ENCODE measurements around the gene SEPTIN3.
A peak's percentile ranks its signal among the peaks of the same experiment; 100 is the strongest.
"Not testable (repeated sequence)": the region's sequence is repeated elsewhere in the genome, so short reads cannot be mapped to it uniquely, and the experiment has no call there.

The SEPTIN3 gene

DNA sequence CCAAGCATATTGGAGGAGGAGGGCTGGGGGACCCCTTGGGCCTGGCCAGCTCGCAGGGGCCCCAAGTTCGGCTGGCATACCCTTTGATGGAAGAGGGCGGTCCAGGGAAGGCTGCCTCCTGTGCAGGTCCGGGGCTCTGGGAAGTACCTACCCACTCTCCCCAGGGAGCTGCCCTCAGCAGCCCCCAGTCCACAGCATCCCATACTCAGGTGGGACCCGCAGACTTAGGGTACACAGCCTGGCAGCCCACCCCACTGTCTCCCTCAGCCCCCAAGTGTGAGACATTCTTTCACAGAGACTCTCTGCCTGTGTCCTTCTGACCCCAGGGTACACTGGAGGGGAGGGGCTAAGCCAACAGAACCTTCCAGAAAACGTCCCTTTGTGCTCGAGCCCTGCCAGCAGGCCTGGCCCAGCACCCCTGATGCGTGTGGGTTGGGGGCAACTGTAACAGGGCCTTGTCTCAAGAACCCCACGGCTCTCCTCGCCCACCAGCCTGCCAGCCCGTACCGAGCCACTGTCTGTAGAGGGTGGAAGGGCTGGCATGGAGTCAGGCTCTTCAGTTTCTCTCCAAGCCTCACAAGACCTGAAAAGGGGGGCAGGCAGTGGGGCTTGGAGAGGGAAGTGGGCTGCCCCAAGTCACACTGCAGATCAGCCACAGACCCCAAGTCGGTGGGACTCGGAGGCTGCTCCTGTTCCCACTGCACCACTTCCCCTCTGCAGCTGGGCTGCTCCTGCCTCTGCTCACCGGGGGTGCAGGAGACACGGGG lies 35.6 kb upstream of the SEPTIN3 start:
- Histone ChIP-seq H3K36me3 (replicated peaks) (peaks cover 29% of the 10 kb centered on the region), H3K9me3 (no peaks in the 10 kb centered on the region), H3K4me3 (no peak overlapping the region), H3K27me3 (ENCODE audit: low read depth) (no peaks in the 10 kb centered on the region), H3K4me1 (no peaks in the 10 kb centered on the region)
- no peak for DNase-seq (ENCODE audit: low spot score in 2 of 2)
- in situ Hi-C loops (cut with MboI; ENCODE audit: low sequenced_read_pairs), result no loop called here

DNA sequence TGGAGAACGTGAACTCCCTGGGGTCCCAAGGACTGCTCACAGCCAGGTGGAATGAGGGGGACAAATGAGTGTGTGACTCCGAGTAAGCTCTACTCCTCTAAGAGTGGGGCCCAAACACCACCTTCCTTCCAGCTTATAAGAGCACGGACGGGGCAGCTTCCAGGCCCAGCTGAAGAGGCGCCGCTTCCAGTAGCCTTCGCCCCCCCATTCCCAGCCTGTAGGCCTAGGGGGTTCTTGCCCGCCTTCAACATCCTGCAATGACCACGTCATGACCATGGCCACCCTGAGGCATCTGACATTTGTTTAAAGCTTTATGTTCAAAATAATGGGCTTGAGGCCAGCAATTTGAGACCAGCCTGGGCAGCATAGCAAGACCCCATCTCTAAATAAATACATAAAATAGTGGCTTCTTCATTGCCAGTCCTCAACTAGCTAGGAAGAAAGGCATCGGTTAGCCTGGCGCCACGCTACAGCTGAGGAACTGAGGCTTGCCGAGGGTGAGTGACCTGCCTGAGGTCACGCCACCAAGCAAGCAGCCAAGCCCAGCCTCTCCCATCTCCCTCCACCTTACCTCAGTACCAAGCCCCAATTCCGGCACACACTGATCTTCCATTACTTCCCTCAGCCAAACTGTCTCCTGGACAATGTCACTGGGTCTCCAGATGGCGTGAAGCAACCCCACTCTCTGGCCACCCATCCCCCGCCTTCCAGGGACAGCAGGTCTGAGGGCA lies 34.8 kb upstream of the SEPTIN3 start:
- H3K4me3 ChIP-seq, result no peak overlapping the region
- in situ Hi-C loops (cut with MboI; ENCODE audit: low sequenced_read_pairs), result no loop called here
- no peaks in the 10 kb centered on the region for H3K27me3 ChIP-seq (ENCODE audit: low read depth)
- no peaks in the 10 kb centered on the region for H3K9me3 ChIP-seq
- no peak for DNase-seq (ENCODE audit: low spot score in 2 of 2)
- H3K36me3 ChIP-seq (replicated peaks), result peaks cover 38% of the 10 kb centered on the region
- H3K4me1 ChIP-seq, result no peaks in the 10 kb centered on the region

- Histone ChIP-seq H3K27me3 (ENCODE audit: low read depth) (no peaks in the 10 kb centered on the region), H3K9me3 (no peaks in the 10 kb centered on the region), H3K4me1 (no peaks in the 10 kb centered on the region), H3K4me3 (no peak overlapping the region), H3K36me3 (replicated peaks) (peaks cover 40% of the 10 kb centered on the region)
- in situ Hi-C loops (cut with MboI; ENCODE audit: low sequenced_read_pairs), result no loop called here
- no peak for DNase-seq (ENCODE audit: low spot score in 2 of 2)
These were observed 34.3 kb upstream of the SEPTIN3 start for GRCh38 chr22:41935015-41935351.

DNA sequence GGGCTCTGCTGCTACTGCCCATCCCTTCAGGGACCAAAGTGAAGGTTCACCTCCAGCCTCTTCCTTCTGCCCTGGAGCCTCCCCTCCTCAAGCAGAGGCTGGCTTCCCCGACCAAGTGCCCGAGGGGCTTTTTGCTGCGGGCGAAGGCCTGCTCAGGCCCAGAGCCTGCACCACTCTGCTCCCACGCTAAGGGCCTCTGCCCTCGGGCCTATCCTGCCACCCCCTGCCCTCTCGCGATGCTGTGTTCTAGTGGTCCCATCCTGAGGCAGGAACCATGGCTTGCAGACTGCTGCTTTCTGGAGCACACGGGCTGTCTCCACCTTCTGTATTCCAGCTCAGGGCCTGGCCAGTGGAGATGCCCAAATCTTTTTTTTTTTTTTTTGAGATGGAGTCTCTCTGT lies 33.7 kb upstream of the SEPTIN3 start:
- Histone ChIP-seq H3K27me3 (ENCODE audit: low read depth) (no peaks in the 10 kb centered on the region), H3K9me3 (no peaks in the 10 kb centered on the region), H3K36me3 (replicated peaks) (peaks cover 45% of the 10 kb centered on the region), H3K4me3 (no peak overlapping the region), H3K4me1 (no peaks in the 10 kb centered on the region)
- in situ Hi-C loops (cut with MboI; ENCODE audit: low sequenced_read_pairs), result no loop called here
- DNase-seq (ENCODE audit: low spot score in 2 of 2), result no peak

- H3K4me1 ChIP-seq, result no peaks in the 10 kb centered on the region
- DNase-seq (ENCODE audit: low spot score in 2 of 2), result no peak
- no peak overlapping the region for H3K4me3 ChIP-seq
- no peaks in the 10 kb centered on the region for H3K9me3 ChIP-seq
- in situ Hi-C loops (cut with MboI; ENCODE audit: low sequenced_read_pairs), result no loop called here
- no peaks in the 10 kb centered on the region for H3K27me3 ChIP-seq (ENCODE audit: low read depth)
- peaks cover 59% of the 10 kb centered on the region for H3K36me3 ChIP-seq (replicated peaks)
These were observed 32.4 kb upstream of the SEPTIN3 start for GRCh38 chr22:41936894-41937169.

- peaks cover 79% of the 10 kb centered on the region for H3K36me3 ChIP-seq (replicated peaks)
- no peak overlapping the region for H3K4me3 ChIP-seq
- H3K27me3 ChIP-seq (ENCODE audit: low read depth), result no peaks in the 10 kb centered on the region
- peaks cover 3% of the 10 kb centered on the region; the same call in 1 of the 2 replicates for H3K4me1 ChIP-seq
- in situ Hi-C loops (cut with MboI; ENCODE audit: low sequenced_read_pairs), result loop anchor here (5.0 kb wide), 1 partner anchor 243 kb away; the partner anchor contains the start of gene MEI1
- DNase-seq (ENCODE audit: low spot score in 2 of 2), result peak in 1 of 2 experiments; percentile 58
- H3K9me3 ChIP-seq, result no peaks in the 10 kb centered on the region
These were observed 29.0 kb upstream of the SEPTIN3 start for GRCh38 chr22:41939981-41940831.

DNA sequence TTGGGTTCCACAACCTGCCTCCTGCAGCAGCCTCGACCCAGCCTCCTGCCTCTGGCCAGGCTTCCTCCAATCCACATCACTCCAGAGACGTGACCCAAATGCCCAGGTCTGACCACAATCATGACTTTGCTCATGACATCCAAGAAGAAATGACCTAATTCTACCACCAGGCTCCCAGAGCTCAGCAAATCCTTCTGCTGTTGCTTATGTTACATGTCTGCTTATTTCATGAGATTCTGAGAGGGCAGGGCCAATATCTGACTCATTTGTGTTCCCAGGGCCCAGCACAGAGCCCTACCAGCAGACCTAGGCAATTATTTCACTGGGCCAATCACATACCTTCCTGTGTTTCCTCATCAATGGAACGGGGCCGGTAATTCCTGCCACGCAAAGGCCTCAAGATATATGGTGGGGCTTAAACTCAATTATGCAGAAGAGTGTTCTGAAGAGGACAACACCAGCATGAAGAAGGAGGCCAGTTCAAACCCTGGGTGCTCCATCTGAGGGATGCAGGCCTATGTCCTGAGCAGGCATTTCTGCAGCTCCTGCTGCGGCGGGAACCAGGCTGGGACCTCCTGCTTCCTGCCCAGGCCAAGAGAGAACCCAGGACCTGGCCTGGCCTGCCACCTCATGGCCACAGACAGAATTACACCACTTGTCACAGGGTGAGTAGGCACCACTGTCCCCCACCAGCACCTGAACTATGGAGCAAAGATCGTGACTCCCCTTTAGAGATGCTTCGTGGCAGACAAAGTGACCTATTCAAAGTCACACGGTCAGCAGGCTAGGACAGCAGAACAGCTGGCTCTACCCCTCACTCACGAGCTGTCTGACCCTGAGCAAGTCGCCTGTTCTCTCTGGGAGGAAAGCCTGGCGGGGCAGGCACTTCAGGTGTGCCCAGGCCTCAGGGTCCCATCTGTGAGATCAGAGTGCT lies 28.1 kb upstream of the SEPTIN3 start:
- Histone ChIP-seq H3K4me3 (no peak overlapping the region), H3K27me3 (ENCODE audit: low read depth) (no peaks in the 10 kb centered on the region), H3K4me1 (peaks cover 10% of the 10 kb centered on the region), H3K9me3 (no peaks in the 10 kb centered on the region), H3K36me3 (replicated peaks) (peaks cover 83% of the 10 kb centered on the region)
- in situ Hi-C loops (cut with MboI; ENCODE audit: low sequenced_read_pairs), result loop anchor here (5.0 kb wide), 1 partner anchor 244 kb away; the partner anchor contains the start of gene MEI1
- peak; percentile 65 to 87 for DNase-seq (ENCODE audit: low spot score in 2 of 2)

DNA sequence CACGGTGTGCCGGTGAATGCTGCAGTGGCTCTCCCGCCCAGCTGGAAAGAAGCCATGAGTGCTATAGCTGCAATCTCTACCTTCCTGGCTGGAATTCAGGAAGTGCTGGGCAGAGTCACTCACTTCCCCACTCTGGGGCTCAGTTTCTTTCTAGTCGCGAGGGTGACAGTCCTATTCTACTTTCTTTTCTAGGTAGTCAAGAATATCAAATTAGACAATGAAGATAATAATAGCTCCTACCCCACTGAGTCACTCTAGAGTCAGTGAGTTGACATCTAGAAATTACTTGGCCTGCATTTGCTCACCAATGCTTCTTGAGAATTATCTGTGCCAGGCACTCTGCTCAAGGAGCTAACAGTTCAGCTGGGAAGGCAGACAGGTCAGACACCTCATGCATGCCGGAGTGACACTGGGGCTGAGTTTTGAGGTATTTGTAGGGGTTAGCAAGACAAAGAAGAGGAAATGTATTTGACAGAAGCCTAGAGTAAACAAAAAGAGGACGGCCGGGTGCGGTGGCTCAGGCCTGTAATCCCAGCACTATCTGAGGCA lies 25.5 kb upstream of the SEPTIN3 start:
- H3K27me3 ChIP-seq (ENCODE audit: low read depth), result no peaks in the 10 kb centered on the region
- DNase-seq (ENCODE audit: low spot score in 2 of 2), result no peak
- no peaks in the 10 kb centered on the region for H3K9me3 ChIP-seq
- no peak overlapping the region for H3K4me3 ChIP-seq
- peaks cover 26% of the 10 kb centered on the region for H3K4me1 ChIP-seq
- H3K36me3 ChIP-seq (replicated peaks), result peaks cover 71% of the 10 kb centered on the region
- in situ Hi-C loops (cut with MboI; ENCODE audit: low sequenced_read_pairs), result loop anchor here (5.0 kb wide), 1 partner anchor 246 kb away; the partner anchor contains the start of gene MEI1

- peaks cover 26% of the 10 kb centered on the region for H3K4me1 ChIP-seq
- in situ Hi-C loops (cut with MboI; ENCODE audit: low sequenced_read_pairs), result no loop called here
These were observed 22.4 kb upstream of the SEPTIN3 start, which contains the start of gene CENPM for GRCh38 chr22:41946629-41947423. Gene CENPM (minus strand): TSS chr22:41947152. CDS start chr22:41947076, 76 bp downstream.

DNA sequence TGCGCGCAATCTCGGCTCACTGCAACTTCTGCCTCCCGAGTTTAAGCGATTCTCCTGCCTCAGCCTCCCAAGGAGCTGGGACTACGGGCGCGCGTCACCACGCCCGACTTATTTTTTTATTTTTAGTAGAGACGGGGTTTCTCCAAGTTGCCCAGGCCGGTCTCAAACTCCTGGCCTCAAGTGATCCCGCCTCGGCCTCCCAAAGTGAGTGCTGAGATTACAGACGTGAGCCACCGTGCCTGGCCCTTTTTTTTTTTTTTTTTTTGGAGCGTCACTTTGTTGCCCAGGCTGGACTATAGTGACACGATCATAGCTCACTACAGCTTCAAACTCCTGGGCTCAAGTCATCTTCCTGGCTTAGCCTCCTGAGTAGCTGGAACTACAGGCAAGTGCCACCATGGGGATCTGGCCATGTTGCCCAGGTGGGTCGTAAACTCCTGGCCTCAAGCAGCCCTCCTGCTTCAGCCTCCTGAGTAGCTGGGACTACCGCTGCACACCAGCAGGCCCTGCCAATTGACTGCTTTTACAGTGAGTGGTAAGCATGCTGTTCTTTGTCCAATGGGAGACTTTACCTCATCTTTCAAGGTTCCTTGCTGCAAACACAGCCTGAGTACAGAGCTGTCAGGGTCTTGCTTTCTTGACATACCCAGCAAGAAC lies 21.7 kb upstream of the SEPTIN3 start:
- H3K27me3 ChIP-seq (ENCODE audit: low read depth), result no peaks in the 10 kb centered on the region
- DNase-seq (ENCODE audit: low spot score in 2 of 2), result no peak
- H3K9me3 ChIP-seq, result no peaks in the 10 kb centered on the region
- H3K4me3 ChIP-seq, result peak overlapping the region; percentile 61
- H3K4me1 ChIP-seq, result peaks cover 26% of the 10 kb centered on the region
- in situ Hi-C loops (cut with MboI; ENCODE audit: low sequenced_read_pairs), result no loop called here
- H3K36me3 ChIP-seq (replicated peaks), result peaks cover 37% of the 10 kb centered on the region

More at GRCh38 chr22:41946629-41947423, 22.4 kb upstream of the SEPTIN3 start, which contains the start of gene CENPM:
- Histone ChIP-seq H3K4me3 (peak within 1 kb of the TSS; percentile 61), H3K36me3 (replicated peaks) (peaks cover 43% of the 10 kb centered on the region), H3K27me3 (ENCODE audit: low read depth) (no peaks in the 10 kb centered on the region), H3K9me3 (no peaks in the 10 kb centered on the region)
- peak; percentile 96 to 98 for DNase-seq (ENCODE audit: low spot score in 2 of 2)

GRCh38 chr22:41948142-41948541 lies 21.1 kb upstream of the SEPTIN3 start:
- H3K4me1 ChIP-seq, result peaks cover 26% of the 10 kb centered on the region
- no peak for DNase-seq (ENCODE audit: low spot score in 2 of 2)
- in situ Hi-C loops (cut with MboI; ENCODE audit: low sequenced_read_pairs), result no loop called here

DNA sequence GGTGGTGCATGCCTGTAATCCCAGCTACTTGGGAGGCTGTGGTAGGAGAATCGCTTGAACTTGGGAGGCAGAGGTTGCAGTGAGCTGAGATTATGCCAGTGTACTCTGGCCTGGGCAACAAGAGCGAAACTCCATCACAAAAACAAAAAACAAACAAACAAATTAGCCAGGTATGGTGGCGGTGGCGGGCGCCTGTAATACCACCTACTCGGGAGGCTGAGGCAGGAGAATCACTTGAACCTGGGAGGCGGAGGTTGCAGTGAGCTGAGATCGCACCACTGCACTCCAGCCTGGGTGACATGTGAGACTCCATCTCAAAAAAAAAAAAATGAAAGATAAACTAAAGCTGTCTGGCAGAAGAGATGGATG lies 20.3 kb upstream of the SEPTIN3 start:
- in situ Hi-C loops (cut with MboI; ENCODE audit: low sequenced_read_pairs), result not testable (repeated sequence)

More at GRCh38 chr22:41948142-41948541, 21.1 kb upstream of the SEPTIN3 start:
- Histone ChIP-seq H3K9me3 (no peaks in the 10 kb centered on the region), H3K4me3 (no peak overlapping the region; the same call in 1 of the 2 replicates), H3K36me3 (replicated peaks) (peaks cover 32% of the 10 kb centered on the region), H3K27me3 (ENCODE audit: low read depth) (no peaks in the 10 kb centered on the region)

More for the DNA sequence above, 20.3 kb upstream of the SEPTIN3 start:
- Histone ChIP-seq H3K36me3 (replicated peaks) (peaks cover 25% of the 10 kb centered on the region), H3K4me1 (peaks cover 26% of the 10 kb centered on the region)
- not testable (repeated sequence) for DNase-seq (ENCODE audit: low spot score in 2 of 2); H3K27me3 ChIP-seq (ENCODE audit: low read depth); H3K9me3 ChIP-seq; H3K4me3 ChIP-seq

All from HAP-1 (cell line).